ENCODE measurements around the gene MROH8.
"Not testable (repeated sequence)": the region's sequence is repeated elsewhere in the genome, so short reads cannot be mapped to it uniquely, and the experiment has no call there.

The MROH8 gene

DNA sequence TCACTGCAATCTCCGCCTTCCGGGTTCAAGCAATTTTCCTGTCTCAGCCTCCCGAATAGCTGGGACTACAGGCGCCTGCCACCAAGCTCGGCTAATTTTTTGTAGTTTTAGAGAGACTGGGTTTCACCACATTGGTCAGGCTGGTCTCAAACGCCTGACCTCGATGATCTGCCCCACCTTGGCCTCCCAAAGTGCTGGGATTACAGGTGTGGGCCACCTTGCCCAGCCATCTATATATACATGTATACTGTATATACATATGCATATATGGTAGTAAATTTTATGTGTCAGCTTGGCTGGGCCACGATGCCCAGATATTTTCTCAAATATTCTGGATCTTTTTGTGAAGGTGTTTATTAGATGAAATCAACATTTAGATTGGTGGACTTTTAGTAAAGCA, 102.3 kb downstream of the MROH8 start:
- no peak for DNase-seq

DNA sequence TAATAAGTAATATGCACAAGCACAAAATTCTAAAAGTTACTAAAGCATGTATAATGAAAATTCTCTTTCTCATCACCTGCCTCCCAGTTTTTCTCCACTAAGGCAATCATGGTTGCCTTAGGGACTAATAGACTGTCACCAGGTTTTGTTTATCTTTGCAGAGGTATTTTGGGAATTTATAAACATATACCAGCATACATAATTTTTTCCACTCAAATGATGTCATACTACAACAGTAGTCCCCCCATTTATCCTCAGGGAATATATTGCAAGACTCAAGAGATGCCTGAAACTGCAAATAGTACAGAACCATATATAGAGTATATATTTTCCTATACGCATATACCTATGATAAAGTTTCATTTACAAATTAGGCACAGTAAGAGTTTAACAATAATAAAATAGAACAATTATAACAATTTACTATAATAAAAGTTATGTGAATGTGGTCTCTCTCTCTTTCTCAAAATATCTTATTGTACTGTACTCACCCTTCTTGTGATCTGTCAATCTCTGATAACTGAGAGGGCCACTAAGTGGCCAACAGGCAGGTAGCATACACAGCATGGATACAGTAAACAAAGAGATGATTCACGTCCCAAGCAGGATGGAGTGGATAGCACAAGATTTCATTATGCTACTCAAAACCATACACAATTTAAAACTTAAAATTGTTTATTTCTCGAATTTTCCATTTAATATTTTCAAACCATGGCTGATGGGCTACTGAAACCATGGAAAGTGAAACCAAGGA, 103.2 kb downstream of the MROH8 start:
- DNase-seq, result no peak

DNA sequence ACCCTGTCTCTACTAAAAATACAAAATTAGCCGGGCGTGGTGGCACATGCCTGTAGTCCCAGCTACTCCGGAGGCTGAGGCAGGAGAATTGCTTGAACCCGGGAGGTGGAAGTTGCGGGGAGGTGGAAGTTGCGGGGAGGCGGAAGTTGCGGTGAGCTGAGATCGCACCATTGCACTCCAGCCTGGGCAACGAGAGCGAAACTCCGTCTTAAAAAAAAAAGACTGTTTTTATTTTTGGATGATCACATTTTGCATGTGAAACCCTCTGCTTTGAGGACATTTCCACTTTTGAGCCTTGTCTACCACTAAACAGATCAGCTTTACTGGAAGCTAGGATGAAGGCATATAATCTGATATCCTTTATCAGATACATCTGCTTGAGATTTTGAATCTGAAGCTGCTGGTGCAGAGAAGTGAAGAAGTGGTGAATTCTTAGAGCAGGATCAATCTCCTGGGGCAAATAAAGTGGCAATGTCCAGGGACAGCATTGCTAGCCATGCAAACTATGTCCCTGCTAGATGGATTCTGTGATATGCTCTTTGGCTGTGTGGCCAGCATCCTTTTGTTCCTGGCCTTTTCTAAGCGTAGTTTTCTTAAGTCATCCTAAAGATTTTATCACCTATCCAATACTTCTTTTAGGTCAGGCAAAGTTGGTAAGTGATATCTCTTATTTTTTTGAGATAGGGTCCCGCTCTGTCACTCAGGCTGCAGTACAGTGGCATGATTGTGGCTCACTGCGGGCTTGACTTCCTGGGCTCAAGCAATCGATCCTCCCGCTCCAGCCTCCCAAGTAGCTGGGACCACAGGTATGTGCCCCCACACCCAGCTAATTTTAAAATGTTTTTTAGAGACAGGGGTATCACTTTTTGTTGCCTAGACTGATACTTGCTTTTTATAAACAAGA, 106.8 kb downstream of the MROH8 start:
- peak; percentile 3 for DNase-seq

DNA sequence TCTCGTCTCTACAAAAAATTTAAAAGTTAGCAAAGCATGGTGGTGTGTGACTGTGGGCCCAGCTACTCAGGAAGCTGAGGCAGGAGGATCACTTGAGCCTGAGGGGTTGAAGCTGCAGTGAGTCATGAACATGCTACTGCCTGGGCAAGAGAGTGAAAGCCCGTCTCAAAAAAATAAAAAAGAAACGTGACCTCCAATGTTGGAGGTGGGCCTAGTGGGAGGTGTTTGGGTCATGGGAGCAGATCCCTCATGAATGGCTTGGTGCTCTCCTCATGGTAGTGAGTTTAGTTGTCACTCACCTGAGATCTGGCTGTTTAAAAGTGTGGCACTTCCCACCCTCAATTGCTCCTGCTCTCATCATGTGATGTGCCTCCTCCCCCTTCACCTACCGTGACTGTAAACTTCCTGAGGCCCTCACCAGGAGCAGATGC, 107.9 kb downstream of the MROH8 start:
- peak; percentile 61 for DNase-seq

DNA sequence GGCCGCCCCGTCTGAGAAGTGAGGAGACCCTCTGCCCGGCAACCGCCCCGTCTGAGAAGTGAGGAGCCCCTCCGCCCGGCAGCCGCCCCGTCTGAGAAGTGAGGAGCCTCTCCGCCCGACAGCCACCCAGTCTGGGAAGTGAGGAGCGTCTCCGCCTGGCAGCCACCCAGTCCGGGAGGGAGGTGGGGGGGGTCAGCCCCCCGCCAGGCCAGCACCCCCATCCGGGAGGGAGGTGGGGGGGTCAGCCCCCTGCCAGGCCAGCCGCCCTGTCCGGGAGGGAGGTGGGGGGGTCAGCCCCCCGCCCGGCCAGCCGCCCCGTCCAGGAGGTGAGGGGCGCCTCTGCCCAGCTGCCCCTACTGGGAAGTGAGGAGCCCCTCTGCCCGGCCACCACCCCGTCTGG, 109.8 kb downstream of the MROH8 start:
- DNase-seq, result not testable (repeated sequence)

DNA sequence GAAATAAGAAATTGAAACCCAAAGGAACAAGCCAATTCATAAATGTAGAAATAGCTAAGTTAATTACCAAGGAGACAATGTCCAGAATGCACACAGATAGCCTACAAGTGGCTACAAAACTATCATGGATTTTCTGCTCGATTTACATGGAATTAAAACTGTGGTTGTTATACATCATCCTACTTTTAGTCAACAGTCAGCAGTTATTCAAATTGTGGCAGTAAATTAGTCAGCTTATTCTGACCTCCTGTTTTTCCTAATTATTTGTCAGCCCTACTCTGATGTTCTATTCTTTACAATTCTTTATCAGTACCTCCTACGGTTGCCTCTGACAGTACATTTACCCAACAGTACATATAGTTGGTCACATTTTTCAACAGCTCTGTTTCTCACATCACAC, 113.2 kb downstream of the MROH8 start:
- DNase-seq, result no peak

DNA sequence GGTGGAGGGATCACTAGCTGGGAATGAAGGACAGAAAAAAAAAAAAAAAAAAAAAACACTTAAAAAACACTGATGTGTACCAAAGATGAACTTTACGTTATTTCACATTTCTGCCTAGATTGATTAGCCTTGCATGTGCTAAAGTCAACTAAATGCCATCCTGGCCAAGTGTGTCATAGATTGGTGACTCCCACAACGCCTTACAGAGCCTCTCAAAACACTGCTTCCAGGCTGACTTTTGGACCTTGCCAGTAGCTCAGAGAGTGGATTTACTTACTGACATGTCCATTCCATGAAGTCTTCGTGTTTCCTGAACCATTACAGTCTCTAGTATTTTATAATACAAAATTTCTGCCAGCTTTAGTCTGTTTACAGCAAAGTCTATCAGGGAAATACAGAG, 124.1 kb downstream of the MROH8 start:
- DNase-seq, result no peak

DNA sequence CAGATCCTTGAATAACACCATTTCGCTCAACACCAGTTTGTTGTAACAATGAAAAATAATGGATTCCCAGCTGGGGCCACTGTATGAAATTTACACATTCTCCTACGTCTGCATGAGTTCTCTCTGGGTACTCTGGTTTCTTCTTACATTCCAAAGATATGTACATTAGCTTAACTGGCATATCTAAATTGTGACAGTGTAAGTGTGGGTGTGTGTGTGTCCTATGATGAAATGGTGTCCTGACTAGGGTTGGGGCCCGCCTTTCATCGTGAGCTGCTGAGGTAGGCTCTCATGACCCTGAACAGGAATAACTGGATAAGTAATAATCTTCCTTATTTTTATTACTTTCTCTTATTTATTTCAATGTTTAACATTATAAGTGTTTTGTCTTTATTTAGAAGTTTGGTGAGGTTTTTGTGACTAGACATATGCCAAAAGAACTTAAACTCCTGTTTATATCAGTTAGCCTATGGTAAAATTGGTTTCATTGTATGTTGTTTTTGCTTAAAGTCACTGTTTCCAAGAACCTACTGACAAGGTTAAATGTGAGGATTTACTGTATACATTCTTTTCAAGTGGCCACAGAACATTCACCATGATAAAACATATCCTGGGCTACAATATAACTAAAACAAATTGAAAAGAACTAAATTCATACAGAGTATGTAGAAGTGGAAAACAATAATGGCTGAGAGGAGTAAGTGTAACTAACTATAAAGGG, 126.0 kb downstream of the MROH8 start:
- DNase-seq, result no peak

All from activated CD4-positive, alpha-beta T cell treated with anti-CD3 and anti-CD28 coated beads, Interleukin-2, Interleukin-6, amounts not matched to agents 100 ng/mL and 50 ng/mL, durations not matched to agents 16 hours and 8 hours (primary cell).